Measurements from ENCODE around the gene SUGCT.

GRCh38 chr7:40608321-40609075 lies 473.7 kb downstream of the SUGCT start:
- TF ChIP-seq CTCF (IDR thresholded peaks at IDR 0.05) (no peak), POLR2A (IDR thresholded peaks at IDR 0.05) (no peak), POLR2AphosphoS5 (IDR thresholded peaks at IDR 0.05) (no peak)

Measured in stomach (tissue), 4 donors.